ENCODE measurements around the gene SGMS1. TPM values are rescaled to one million over a fixed set of nuclear protein-coding genes. Genes with fewer than 3 reads are reported as not detected.

Gene SGMS1
- total RNA-seq, 1 experiment from 2014 or later: 20.4 TPM

GRCh38 chr10:50358925-50359687 is 264.6 kb downstream of the SGMS1 start:
- Mint-ChIP-seq H3K36me3 (ENCODE audit: insufficient read depth in 1 of 3, low read depth in 3 of 3) (peaks cover 12 to 22% (median 14%) of the 10 kb centered on the region in 3 experiments), H3K9me3 (peaks cover 12 to 16% of the 10 kb centered on the region in 2 experiments), H3K4me3 (no peak overlapping the region), H3K27ac (0 out of 7 replicates have a peak overlapping the region, but pooled peaks of 1 of the 3 experiments have one; percentile 63), H3K27me3 (ENCODE audit: low read depth) (no peaks in the 10 kb centered on the region; the same call in 1 of the 2 replicates), H3K4me1 (peaks cover 22 to 28% of the 10 kb centered on the region in 2 experiments)
- Histone ChIP-seq H3K27ac (ENCODE audit: insufficient read length, low read depth, low read length) (no peak overlapping the region), H3K4ac (ENCODE audit: low read depth, low read length) (no peak overlapping the region), H2BK120ac (ENCODE audit: low read depth, low read length, poor library complexity, severe bottlenecking) (no peak overlapping the region), H2BK15ac (ENCODE audit: low read depth, low read length) (no peak overlapping the region), H2BK5ac (ENCODE audit: insufficient read length, low read length) (no peak overlapping the region), H3K9me3 (ENCODE audit: control insufficient read depth, low read depth, low read length) (no peaks in the 10 kb centered on the region), H3K14ac (ENCODE audit: insufficient read depth, low read length) (no peak overlapping the region), H3K56ac (ENCODE audit: insufficient read length, low read depth, low read length) (no peak overlapping the region), H2BK20ac (ENCODE audit: low read depth, low read length, poor library complexity, severe bottlenecking) (no peak overlapping the region), H4K20me1 (ENCODE audit: control insufficient read depth, insufficient read depth, insufficient read length) (no peaks in the 10 kb centered on the region), H2AK5ac (ENCODE audit: insufficient read length, low read length) (no peak overlapping the region), H3K4me1 (ENCODE audit: insufficient read depth, low read length) (peaks cover 3% of the 10 kb centered on the region), H3K23ac (ENCODE audit: insufficient read length, low read depth, low read length) (no peak overlapping the region), H3K18ac (ENCODE audit: insufficient read length, low read depth, low read length) (no peak overlapping the region), H3K79me2 (ENCODE audit: insufficient read depth, low read length) (no peaks in the 10 kb centered on the region), H4K5ac (ENCODE audit: insufficient read length, low read depth, low read length) (no peak overlapping the region), H3K23me2 (ENCODE audit: insufficient read length, low read depth, low read length, poor library complexity, severe bottlenecking) (no peaks in the 10 kb centered on the region), H3K9ac (ENCODE audit: extremely low read depth, insufficient read length, low read length) (no peak overlapping the region), H2BK12ac (ENCODE audit: insufficient read length, low read depth, low read length) (no peak overlapping the region), H3K4me2 (ENCODE audit: insufficient read depth, insufficient read length, low read length) (no peak overlapping the region), H4K91ac (ENCODE audit: insufficient read length, low read depth, low read length) (no peak overlapping the region), H3K27me3 (ENCODE audit: insufficient read depth, low read length) (no peaks in the 10 kb centered on the region), H3K79me1 (ENCODE audit: insufficient read depth, low read depth, low read length, poor library complexity, severe bottlenecking) (no peaks in the 10 kb centered on the region), H3T11ph (ENCODE audit: low read length) (no peak overlapping the region), H4K8ac (replicated peaks; ENCODE audit: insufficient read length, low read depth, low read length) (no peak overlapping the region), H2AFZ (ENCODE audit: low read length) (no peak overlapping the region)
- TF ChIP-seq CTCF (conservative IDR thresholded peaks at IDR 0.05): no peak
- no peak for DNase-seq
- no CpG with 5 or more reads among the region's 1 CpG for WGBS (ENCODE audit: extremely low coverage, insufficient read length, low lambda C conversion rate)
